Stimulated activated CD4-positive, alpha-beta T cell treated with anti-CD3 and anti-CD28 coated beads, Interleukin-2, amount 100 ng/mL, for 24 hours (primary cell): ENCODE results near the gene GATAD2B.

Experiments
- DNase-seq, 2 donors: peaks; one replicate each; pipeline ENCODE4 v3.0.0-alpha.2; 2020

The GATAD2B gene

DNA sequence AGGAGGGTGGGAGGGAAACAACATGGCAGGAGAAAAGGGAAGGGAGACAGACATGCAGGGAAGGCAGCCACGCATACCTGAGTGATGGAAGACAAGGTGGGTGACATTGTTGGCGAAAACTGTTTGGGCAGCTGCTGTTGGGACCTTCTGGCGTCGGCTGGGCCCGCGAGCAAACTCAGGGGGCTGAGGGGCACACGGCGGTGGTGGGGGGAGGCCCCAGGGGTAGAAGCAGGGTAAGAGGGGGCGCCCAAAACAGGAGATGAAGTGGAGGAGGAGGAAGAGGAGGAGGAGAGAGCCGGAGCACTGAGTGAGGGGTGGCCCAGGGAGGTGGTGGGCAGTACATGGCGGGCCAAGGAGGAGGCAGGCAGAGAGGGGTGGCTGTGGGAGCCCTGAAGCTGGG, 28.4 kb upstream of the GATAD2B start:
- no peak for DNase-seq

DNA sequence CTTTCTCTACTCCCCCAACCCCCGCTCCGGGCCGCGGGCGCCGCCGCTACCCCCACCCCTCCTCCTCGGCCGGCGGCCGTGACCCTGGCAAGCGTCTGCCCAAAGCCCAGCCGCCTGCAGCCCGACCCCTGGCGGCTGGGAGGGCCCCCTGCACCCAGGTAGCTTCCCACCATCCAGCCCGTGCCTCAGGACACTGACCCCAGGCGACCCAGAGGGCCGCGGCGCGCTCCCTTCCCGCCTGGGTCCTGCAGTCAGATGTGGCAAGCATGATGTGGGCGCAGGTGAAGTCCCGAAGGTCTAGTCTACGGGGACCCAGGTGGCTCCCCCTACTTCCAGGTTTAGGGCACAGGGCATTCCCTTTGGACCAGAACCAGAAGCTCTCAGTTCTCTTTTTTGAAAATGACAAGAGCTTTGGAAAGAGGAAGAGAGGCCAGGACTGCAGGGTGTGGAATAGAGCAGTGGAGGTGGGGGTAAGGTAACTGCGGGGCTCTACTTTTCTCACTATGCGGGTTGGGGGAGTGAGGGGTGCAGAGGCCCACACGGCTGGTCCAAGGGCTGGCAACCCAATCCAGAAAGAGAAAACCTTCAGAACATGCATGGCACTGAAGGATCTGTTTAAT, 24.0 kb upstream of the GATAD2B start, which contains the start of gene DENND4B:
TSS of gene DENND4B (minus strand) at position 97 of the 620 bp plus-strand sequence. CDS start 2,344 bp downstream, outside the sequence.
- peak; percentile 79 to 81 for DNase-seq

- DNase-seq: peak; percentile 70 to 76
These were observed 23.2 kb upstream of the GATAD2B start for GRCh38 chr1:153945795-153946621.

DNA sequence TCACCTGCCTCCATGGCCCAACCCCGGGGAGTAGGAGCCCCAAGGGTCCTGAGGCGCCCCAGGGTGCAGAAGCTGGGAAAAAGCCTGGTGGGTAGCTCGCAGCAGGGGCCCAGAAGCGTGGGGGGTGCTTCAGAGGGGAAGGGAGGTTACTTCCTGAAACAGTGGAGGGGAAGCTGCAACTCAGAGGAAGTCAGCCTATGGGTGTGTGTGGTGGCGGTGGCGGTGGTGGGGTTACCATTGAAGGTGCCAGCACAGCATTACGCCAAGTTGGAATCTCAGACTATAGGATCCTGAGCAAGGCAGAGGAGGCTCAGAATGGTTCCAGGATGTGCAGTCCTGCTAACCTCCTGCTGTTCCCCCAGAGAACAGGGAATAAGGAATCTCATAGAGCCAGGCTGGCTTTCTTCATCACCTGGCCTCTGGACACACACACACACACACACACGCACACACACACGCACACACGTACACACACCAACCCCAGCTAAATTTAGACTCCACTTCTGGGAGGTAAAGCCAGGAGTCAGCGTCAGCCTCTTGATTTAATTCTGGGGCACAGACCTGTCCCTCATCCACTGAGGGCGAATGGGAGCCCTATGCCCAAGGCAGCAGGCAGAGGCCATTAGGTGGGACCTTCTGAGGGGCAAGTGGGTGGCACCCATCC, 22.5 kb upstream of the GATAD2B start:
- peak; percentile 74 to 77 for DNase-seq

GRCh38 chr1:153944827-153945117, 22.0 kb upstream of the GATAD2B start:
- no peak for DNase-seq

GRCh38 chr1:153944005-153944826, 21.4 kb upstream of the GATAD2B start:
- no peak for DNase-seq

- no peak for DNase-seq
These were observed 20.2 kb upstream of the GATAD2B start for GRCh38 chr1:153942766-153943549.

DNA sequence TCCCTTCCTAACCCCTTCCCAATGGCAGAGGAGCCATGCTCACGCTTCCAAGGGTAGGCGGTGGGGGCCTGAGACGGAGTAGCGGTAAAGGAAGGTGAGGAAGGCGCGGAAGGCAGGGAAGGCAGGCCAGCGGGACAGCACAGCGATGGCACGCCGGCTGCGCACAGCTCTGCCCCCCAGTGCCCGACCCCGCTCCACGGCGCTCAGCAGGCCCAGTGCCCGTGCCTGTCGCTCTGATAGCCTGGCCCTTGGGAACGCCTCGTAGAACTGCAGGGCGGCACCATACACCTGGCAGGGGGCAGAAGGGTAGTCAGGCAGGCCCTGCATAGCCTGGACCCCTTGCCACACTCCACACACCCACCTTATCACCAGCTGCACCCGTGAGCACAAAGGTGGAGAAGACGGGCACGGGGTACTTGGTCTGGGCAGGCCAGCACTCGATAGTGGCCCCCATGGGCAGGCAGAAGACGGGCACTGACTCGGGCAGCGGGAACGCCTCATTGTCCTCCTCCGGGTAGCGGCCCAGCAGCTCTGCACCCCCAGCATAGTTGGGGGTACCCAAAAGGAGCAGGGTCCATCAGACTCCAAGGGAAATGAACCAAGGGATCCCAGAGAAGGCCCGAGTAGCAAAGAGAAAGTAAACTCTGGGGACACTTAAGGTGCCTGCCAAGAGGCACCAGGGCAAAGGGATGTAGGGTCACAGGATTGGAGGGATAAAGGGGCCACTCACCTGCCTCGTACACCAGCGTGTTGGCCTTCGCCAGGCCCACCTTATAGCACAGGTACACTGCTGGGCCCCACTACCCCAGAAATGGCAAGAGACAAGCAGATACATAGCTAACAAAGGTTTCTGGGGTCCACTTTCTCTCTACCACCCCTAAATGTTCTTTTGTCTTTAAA, 19.3 kb upstream of the GATAD2B start:
- DNase-seq: no peak

DNA sequence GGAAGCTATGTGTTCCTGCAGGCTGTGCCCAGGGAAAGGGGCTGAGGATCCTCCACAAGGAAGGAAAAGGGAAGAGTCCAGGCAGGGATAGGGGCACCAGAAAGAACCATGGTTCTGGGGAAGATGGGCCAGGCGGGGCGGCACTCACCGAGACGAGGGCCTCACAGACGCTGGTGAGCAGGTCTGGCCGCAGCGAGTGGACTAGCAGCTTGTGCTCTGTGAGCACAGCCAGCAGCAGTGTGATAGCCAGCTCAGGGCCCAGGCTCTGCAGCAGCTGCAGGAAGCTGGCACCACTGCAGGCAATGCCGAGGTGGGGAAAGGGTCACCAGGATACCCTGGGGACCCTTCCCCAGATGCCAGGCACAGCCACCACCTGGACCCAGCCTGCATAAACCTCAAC, 18.0 kb upstream of the GATAD2B start:
- no peak for DNase-seq

GRCh38 chr1:153939476-153939875, 16.7 kb upstream of the GATAD2B start:
- no peak for DNase-seq

GRCh38 chr1:153938996-153939395, 16.2 kb upstream of the GATAD2B start:
- DNase-seq: no peak

GRCh38 chr1:153937331-153937730, 14.6 kb upstream of the GATAD2B start:
- DNase-seq: no peak

DNA sequence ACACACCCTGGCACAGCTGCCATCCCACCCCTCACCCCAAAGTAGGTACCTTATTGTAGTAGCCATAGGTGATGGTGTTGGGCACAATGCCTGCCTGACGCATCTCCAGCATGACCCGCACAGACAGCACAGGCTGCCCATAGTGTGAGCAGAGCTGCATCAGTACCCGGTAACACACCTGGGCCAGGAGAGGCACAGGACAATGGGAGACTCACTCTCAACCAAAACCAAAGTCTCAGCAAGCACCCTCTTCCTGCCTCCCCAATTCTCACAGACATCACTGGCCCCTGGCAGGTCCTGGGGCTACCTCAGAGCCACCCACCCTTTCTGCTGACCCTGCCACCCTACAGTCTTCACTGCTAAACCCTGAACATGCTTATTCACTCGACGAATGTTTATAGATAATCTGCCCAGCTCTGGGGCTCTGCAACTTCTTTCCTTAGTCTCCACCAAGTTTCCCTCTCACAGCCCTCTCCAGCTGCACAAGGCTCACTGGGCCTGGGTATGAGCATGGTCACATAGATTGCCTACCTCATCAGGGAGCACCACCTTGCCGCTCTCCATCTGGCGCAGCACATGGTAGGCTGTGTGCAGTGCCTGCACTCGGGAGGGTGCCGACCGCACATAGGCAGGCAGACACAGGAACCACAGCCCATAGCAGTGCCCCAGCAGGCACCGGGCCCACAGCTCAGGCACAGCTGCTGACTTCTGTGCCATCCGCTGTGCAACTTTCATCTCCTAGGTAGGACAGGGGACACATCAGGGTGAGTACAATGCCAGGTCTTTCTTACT, 13.4 kb upstream of the GATAD2B start:
- DNase-seq: no peak

DNA sequence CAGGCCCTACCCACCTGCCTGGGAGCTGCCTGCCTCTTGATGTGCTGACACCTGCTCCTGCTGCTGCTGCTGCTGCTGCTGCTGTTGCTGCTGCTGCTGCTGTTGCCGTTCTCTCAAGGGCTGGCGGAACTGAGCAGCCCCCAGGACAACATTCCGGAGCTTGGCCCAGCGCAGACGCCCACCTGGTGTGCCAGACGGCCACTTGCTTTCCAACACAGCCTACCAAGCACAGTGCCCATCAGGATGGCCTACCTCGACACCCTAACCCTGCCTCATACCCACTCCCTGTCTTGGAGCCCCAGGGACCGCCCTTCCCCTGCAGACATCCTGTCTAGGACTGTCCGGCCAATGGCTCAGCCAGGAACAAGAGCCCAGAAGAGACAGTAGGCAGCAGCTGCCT, 12.0 kb upstream of the GATAD2B start:
- DNase-seq: no peak

DNA sequence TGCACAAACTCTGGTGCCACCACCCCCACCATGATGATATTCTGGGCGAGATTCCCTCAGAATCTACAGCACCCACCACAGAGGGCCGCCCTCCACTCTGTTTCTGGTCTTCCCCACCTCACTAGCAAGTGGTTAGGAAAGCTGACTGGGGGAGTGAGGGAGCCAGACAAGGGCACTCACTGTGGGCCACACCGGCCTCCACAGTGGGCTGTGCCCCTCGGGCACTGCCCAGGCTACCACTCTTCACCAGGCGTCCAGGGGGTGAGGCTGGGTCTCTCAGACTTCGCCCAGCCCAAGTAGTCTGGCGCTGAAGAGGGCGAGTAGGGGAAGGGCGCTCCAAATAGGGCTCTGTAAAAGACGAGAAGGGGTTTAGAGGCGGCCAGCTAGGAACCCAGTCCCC, 11.2 kb upstream of the GATAD2B start:
- no peak for DNase-seq

DNA sequence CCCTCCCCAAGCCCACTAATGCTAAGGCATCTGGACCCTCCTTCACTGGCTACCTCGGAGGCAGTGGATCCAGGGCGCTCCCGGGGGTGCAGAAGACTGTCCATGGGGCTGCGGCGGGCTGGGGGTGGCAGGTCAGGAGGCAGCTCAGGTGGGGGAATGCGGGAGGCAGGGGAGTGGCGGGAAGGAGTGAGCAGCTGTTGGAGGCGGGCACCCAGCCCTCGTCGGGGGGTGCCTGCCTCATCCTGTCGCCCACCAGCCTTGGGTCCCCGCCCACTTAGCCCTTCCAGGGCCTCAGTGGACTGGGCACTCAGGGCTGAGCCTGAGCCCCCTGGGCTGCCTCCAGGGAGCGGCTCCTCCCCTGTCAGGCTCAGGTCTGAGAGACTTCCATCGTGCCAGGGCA, 10.7 kb upstream of the GATAD2B start:
- DNase-seq: no peak

DNA sequence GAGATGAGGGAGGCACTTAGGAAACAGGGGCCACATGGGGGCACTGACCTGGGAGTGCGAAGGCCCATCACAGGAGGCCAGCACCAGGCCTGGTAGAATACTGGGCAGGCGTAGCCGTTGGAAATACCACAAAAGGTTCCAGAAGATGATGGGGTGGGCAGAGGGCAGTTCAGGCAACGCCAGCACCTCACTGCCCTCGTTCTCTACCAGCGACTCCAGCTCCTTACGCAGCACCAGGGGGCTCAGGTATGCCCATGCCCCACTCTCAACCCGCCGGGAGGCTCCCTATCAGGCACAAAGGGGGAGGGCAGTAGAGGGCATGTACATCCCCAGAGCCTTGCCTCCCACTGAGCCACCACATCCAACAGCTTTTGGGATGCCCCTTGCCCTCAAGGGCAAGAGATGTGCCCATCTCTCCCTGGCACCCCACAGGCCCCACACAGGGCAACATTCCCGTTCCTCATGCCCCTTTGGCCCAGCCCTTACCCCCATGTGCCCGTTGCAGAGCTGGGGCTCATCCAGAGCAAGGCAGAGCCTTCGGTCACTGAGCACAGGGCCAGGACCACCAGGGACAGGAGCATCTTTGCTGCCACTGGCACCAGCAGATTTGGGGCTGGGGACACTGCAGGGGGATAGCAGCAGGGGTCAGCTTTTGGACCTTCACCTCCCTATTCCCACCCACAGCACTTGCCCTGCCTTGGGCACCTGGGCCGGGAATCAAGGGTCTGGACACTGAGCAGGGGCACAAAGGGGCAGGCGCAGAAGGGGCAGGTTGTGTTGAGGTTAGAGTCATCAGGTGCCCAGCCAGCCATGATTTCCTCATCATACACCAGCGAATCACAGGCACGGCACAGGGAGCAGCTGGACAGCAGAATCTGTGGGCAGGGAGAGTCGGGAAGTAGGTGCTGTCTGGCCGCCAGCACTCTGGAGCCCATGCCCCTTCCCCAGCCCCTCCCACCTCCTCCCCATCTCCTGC, 9.7 kb upstream of the GATAD2B start:
- DNase-seq: no peak

DNA sequence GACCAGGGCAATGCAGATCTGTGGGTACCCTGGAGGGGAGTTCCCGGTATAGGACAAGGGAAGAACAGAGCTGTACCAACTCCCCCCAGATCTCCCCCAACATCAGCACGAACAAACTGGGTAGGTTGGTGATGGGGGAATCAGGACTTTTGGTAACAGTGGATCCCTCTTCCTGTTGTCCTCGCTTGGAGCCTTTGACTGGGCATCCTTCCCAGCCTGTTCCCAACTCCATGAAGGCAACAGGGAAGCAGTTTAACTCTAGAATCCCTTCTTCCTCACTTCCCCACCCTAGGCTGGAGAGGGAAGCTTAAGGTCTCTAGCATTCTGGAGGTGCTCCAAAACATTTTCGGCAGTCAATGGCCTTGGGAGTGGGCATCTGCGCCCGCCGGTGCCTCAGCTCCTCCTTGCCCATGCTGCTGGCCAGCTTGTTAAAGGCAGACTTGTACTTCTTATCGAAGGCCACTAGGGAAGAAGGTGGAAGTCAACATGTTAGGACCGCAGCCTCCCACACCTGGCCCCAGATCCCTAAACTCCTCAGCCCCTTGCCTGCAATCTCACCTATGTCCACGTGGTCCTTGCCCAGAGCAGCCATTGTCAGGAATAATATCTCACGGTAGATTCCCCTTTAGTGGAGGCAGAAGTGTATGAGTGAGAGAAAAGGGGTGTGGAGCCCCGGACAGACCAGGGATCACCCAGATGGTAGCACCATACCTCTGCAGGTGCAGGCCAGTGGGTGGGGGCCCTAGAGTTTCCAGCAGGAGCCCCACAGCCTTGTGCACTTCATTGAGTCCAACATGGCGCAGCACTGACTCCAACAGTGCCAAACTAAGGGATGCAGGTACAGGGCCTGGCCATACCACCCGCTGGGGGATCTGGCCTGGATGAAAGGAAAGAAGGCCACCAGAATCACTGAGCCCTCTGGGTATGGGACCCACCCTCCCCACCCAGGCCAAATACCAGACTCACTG, 7.5 kb upstream of the GATAD2B start:
- no peak for DNase-seq
